HG02763 (cell line): ENCODE measurements around the gene KIR3DL2.
"Not testable (repeated sequence)": the region's sequence is repeated elsewhere in the genome, so short reads cannot be mapped to it uniquely, and the experiment has no call there.

Experiments used
- ATAC-seq: cut with Tn5 transposase; IDR thresholded peaks from one replicate; pipeline ENCODE4 v1.9.1; 2021; ENCODE audit warnings: mild to moderate bottlenecking, moderate library complexity; ENCODE audit not compliant: unreplicated experiment

Gene KIR3DL2

GRCh38 chr19:54863459-54863858, 13.2 kb downstream of the KIR3DL2 start:
- ATAC-seq = not testable (repeated sequence)

- ATAC-seq = no peak
These were observed 21.5 kb downstream of the KIR3DL2 start for GRCh38 chr19:54871696-54872095.

GRCh38 chr19:54873990-54874389, 23.7 kb downstream of the KIR3DL2 start, which contains the start of gene FCAR:
FCAR (plus strand) TSS chr19:54874235; CDS start chr19:54874290, 55 bp downstream.
- ATAC-seq = no peak

- ATAC-seq = no peak
These were observed 25.3 kb downstream of the KIR3DL2 start for GRCh38 chr19:54875506-54875905.

GRCh38 chr19:54877471-54877870, 27.2 kb downstream of the KIR3DL2 start:
- no peak for ATAC-seq

GRCh38 chr19:54881884-54882283, 31.6 kb downstream of the KIR3DL2 start:
- ATAC-seq = no peak

- ATAC-seq = no peak
These were observed 32.5 kb downstream of the KIR3DL2 start for GRCh38 chr19:54882758-54883157.

GRCh38 chr19:54883228-54883627, 33.0 kb downstream of the KIR3DL2 start:
- no peak for ATAC-seq

- no peak for ATAC-seq
These were observed 38.0 kb downstream of the KIR3DL2 start for GRCh38 chr19:54888239-54888638.

- no peak for ATAC-seq
These were observed 39.3 kb downstream of the KIR3DL2 start for GRCh38 chr19:54889566-54889965.

- ATAC-seq = no peak
These were observed 43.2 kb downstream of the KIR3DL2 start for GRCh38 chr19:54893406-54893805.

GRCh38 chr19:54894106-54894505, 43.9 kb downstream of the KIR3DL2 start:
- not testable (repeated sequence) for ATAC-seq

- ATAC-seq = no peak
These were observed 45.8 kb downstream of the KIR3DL2 start for GRCh38 chr19:54896036-54896435.

GRCh38 chr19:54898685-54899084, 48.4 kb downstream of the KIR3DL2 start:
- ATAC-seq = not testable (repeated sequence)

GRCh38 chr19:54899646-54900045, 49.4 kb downstream of the KIR3DL2 start:
- ATAC-seq = not testable (repeated sequence)

GRCh38 chr19:54901153-54901552, 50.9 kb downstream of the KIR3DL2 start:
- not testable (repeated sequence) for ATAC-seq

GRCh38 chr19:54902061-54902460, 51.8 kb downstream of the KIR3DL2 start:
- no peak for ATAC-seq

GRCh38 chr19:54903303-54903702, 53.1 kb downstream of the KIR3DL2 start:
- ATAC-seq = no peak

GRCh38 chr19:54904261-54904660, 54.0 kb downstream of the KIR3DL2 start:
- not testable (repeated sequence) for ATAC-seq

- ATAC-seq = no peak
These were observed 55.2 kb downstream of the KIR3DL2 start for GRCh38 chr19:54905421-54905802.

- ATAC-seq = no peak
These were observed 55.7 kb downstream of the KIR3DL2 start, which contains the start of gene NCR1 for GRCh38 chr19:54905803-54906511. NCR1 (plus strand) TSS chr19:54906148; CDS start chr19:54906188, 40 bp downstream.

GRCh38 chr19:54906819-54907218, 56.6 kb downstream of the KIR3DL2 start:
- ATAC-seq = no peak

- not testable (repeated sequence) for ATAC-seq
These were observed 57.7 kb downstream of the KIR3DL2 start for GRCh38 chr19:54907899-54908298.
